ENCODE measurements around the gene BNIPL. TPM values are rescaled to one million over a fixed set of nuclear protein-coding genes. Genes with fewer than 3 reads are reported as not detected.

BNIPL gene
- total and polyA plus RNA-seq, 2 of the 8 experiments (the other 6 are each of a cell fraction or from before 2014, with no cell fraction given): 2.4 to 3.3 TPM

DNA sequence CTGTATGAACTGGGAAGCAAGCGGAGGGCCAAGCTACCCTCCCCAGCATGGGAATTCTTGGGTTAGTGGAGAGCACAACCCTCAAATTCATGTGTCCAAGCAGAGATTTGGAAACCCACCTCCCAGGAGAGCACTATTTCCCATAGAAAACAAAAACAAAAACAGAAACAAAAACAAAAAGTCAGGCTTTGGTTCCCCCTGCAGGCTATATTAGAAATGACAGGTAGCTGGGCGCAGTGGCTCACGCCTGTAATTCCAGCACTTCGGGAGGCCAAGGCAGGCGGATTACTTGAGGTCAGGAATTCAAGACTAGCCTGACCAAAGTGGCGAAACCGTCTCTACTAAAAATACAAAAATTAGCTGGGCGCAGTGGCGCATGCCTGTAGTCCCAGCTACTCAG is 40.5 kb upstream of the BNIPL start:
- peak overlapping the region in 1 of 4 experiments; percentile 12; a peak in 1 of 7 replicates for H3K9ac ChIP-seq (replicated peaks in 1 of 4; ENCODE audit: extremely low read depth in 1 of 4, low read depth in 3 of 4, low read length in 3 of 4)
- peaks cover 0 to 4% (median 0%) of the 10 kb centered on the region in 4 experiments; a peak in 1 of 7 replicates for H3K4me1 ChIP-seq (replicated peaks in 1 of 4; ENCODE audit: control insufficient read depth in 3 of 4, insufficient read depth in 4 of 4, low read length in 3 of 4)
- no peaks in the 10 kb centered on the region for H3K9me3 ChIP-seq (ENCODE audit: insufficient read depth in 2 of 2, low read depth in 1 of 2, low read length in 1 of 2)
- 0 out of 2 replicates have a peak overlapping the region, but pooled peaks have one; percentile 77 for H2BK5ac ChIP-seq (ENCODE audit: low read depth, low read length)
- no peaks in the 10 kb centered on the region for H3K27me3 ChIP-seq (replicated peaks in 1 of 4; ENCODE audit: control insufficient read depth in 3 of 4, extremely low read depth in 1 of 4, insufficient read depth in 3 of 4, low read length in 3 of 4)
- H3K36me3 ChIP-seq (ENCODE audit: control insufficient read depth in 2 of 4, insufficient read depth in 4 of 4, low read length in 3 of 4): peaks cover 0 to 7% (median 5%) of the 10 kb centered on the region in 4 experiments; a peak in 6 of 8 replicates
- H3K14ac ChIP-seq (ENCODE audit: insufficient read length): no peak overlapping the region
- no peak overlapping the region for H3K56ac ChIP-seq (replicated peaks; ENCODE audit: insufficient read length, low read depth, low read length)
- ChIA-PET CTCF (ENCODE audit: partially characterized antibody) (interaction anchor here (0.5 to 7.0 kb wide), 34 partner anchors 9 to 577 kb away, joined by 3 to 183 read pairs (median 3); partner anchors contain the start of genes ANXA9, CDC42SE1, CERS2 and MINDY1), POLR2A (ENCODE audit: partially characterized antibody) (interaction anchor here (0.6 to 6.3 kb wide), 8 partner anchors 9 to 381 kb away, joined by 3 to 44 read pairs (median 4); partner anchors contain the start of genes ANXA9 and MINDY1)
- H2BK12ac ChIP-seq (ENCODE audit: low read depth, low read length): peak overlapping the region; percentile 77
- H4K5ac ChIP-seq (ENCODE audit: insufficient read length, low read depth, low read length): no peak overlapping the region
- H3K79me2 ChIP-seq (ENCODE audit: control insufficient read depth in 1 of 2, insufficient read depth in 2 of 2, low read length in 2 of 2): no peaks in the 10 kb centered on the region
- H3K4me2 ChIP-seq (ENCODE audit: insufficient read depth in 1 of 2, low read depth in 2 of 2, low read length in 2 of 2): no peak overlapping the region
- no peak overlapping the region for H2BK15ac ChIP-seq (ENCODE audit: low read length)
- H3K4me3 ChIP-seq (ENCODE audit: extremely low read depth in 1 of 4, insufficient read depth in 2 of 4, low read depth in 3 of 4, low read length in 4 of 4): no peak overlapping the region
- H2BK20ac ChIP-seq (ENCODE audit: low read length): no peak overlapping the region
- no peaks in the 10 kb centered on the region for H4K20me1 ChIP-seq (replicated peaks in 1 of 2; ENCODE audit: control insufficient read depth in 1 of 2, insufficient read depth in 2 of 2, low read length in 2 of 2)
- no peak overlapping the region for H2BK120ac ChIP-seq (replicated peaks; ENCODE audit: low read depth, low read length)
- 0 out of 2 replicates have a peak overlapping the region, but pooled peaks have one; percentile 51 for H3K27ac ChIP-seq (ENCODE audit: low read depth, low read length)
- FAIRE-seq (no peak), DNase-seq (ENCODE audit: low read depth in 1 of 2, low spot score in 2 of 2) (peak in 1 of 2 experiments; percentile 81)
- no peak overlapping the region for H4K91ac ChIP-seq (replicated peaks; ENCODE audit: insufficient read length, low read length)
- TF ChIP-seq MAFK (IDR thresholded peaks at IDR 0.05; ENCODE audit: low read depth, low read length) (no peak), PHF8 (conservative IDR thresholded peaks at IDR 0.05; ENCODE audit: low read depth, low read length) (no peak), SIRT6 (IDR thresholded peaks at IDR 0.05; ENCODE audit: low read length) (no peak), RAD21 (IDR thresholded peaks at IDR 0.05 in 1 of 2, conservative IDR thresholded peaks at IDR 0.05 in 1 of 2; ENCODE audit: low read depth in 2 of 2, low read length in 2 of 2) (peak; percentile 73 to 76)
- TF ChIP-seq, protein P1, sequence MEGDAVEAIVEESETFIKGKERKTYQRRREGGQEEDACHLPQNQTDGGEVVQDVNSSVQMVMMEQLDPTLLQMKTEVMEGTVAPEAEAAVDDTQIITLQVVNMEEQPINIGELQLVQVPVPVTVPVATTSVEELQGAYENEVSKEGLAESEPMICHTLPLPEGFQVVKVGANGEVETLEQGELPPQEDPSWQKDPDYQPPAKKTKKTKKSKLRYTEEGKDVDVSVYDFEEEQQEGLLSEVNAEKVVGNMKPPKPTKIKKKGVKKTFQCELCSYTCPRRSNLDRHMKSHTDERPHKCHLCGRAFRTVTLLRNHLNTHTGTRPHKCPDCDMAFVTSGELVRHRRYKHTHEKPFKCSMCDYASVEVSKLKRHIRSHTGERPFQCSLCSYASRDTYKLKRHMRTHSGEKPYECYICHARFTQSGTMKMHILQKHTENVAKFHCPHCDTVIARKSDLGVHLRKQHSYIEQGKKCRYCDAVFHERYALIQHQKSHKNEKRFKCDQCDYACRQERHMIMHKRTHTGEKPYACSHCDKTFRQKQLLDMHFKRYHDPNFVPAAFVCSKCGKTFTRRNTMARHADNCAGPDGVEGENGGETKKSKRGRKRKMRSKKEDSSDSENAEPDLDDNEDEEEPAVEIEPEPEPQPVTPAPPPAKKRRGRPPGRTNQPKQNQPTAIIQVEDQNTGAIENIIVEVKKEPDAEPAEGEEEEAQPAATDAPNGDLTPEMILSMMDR (IDR thresholded peaks at IDR 0.05; ENCODE audit: control extremely low read depth in 1 of 3, insufficient read depth in 1 of 3, low read depth in 1 of 3, low read length in 3 of 3): peak; percentile 44 to 71 (median 62)
- H2AFZ ChIP-seq (ENCODE audit: low read length): peak overlapping the region; percentile 60; the same call in 1 of the 2 replicates
- WGBS, 2 experiments (ENCODE audit: extremely low coverage in 1 of 2, insufficient coverage in 1 of 2, insufficient read length in 1 of 2, insufficient replicate concordance in 2 of 2, low coverage in 1 of 2, low lambda C conversion rate in 2 of 2, missing lambda C conversion rate in 1 of 2): 48% methylated on average over 9 of the region's 9 CpGs; no CpG with 5 or more reads in 1 of the 2 experiments
- H4K8ac ChIP-seq (ENCODE audit: extremely low read depth, insufficient read depth, low read length): no peak overlapping the region
- no peaks in the 10 kb centered on the region for H3K23me2 ChIP-seq (ENCODE audit: low read depth, low read length)
- H2AK5ac ChIP-seq (ENCODE audit: low read depth, low read length): peak overlapping the region; percentile 93; the same call in 1 of the 2 replicates
- H3K79me1 ChIP-seq (ENCODE audit: low read depth, low read length): no peaks in the 10 kb centered on the region
- H3K18ac ChIP-seq (ENCODE audit: extremely low read depth, low read length): 0 out of 2 replicates have a peak overlapping the region, but pooled peaks have one; percentile 17
- H3K4ac ChIP-seq (replicated peaks; ENCODE audit: insufficient read length, low read depth, low read length): no peak overlapping the region
- no peak overlapping the region for H3K23ac ChIP-seq (ENCODE audit: insufficient read length)

All from H1 (cell line).